Measurements from ENCODE around the gene NDUFA3. TPM values are rescaled to one million over a fixed set of nuclear protein-coding genes. Genes with fewer than 3 reads are reported as not detected.
A peak's percentile ranks its signal among the peaks of the same experiment; 100 is the strongest.

The NDUFA3 gene
- total and polyA plus RNA-seq, 2 of the 13 experiments (the other 11 are each of a cell fraction or from before 2014, with no cell fraction given) = 31.6 to 75.4 TPM

DNA sequence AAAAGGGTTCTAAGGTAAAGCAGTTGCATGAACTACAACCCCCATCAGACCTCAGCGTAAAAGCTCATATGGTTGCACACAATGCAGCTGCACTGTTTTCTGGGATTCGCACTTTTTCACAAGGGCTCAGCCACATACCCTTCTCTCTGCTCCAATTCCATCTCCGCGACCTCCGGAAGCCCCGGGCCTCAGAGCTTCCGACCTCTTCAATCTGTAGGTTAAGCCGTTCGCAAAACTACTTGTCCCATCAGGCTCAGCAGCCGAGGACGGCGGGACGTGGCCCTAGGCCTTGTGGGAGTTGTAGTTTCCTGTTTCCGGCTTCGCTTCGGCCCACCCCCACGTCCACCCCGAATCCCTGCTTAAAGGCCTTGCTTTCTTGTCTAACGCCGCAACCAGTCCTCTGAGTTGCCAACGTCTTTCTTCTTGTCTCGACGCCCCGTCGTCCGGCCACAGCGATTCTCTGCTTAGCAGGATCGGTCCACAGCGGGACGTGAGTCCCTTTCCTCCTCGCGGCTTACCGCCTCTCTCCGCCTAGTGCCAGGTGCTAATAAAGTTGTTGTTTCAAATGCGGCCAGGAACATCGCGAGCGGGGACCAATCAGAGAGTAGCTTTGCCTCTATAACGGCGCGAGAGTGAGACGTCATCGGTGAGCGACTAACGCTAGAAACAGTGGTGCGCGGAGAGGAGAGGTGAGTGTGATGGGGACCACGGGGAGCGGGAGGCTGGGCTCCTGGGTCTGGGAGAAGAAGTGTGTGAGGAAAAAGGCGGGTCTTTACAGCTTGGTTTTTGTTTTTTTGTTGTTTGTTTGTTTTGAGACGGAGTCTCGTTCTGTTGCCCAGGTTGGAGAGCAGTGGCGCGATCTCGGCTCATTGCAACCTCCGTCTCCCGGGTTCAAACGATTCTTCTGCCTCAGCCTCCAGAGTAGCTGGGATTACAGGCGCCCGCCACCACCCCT, 12.7 kb downstream of the NDUFA3 start, which contains the start of the genes PRPF31 and TFPT (continued):
- TF ChIP-seq YEATS2 (CRISPR knock-in tag; IDR thresholded peaks at IDR 0.05; ENCODE audit: borderline replicate concordance) (peak; percentile 95), ZNF781 (CRISPR knock-in tag; IDR thresholded peaks at IDR 0.05; ENCODE audit: borderline replicate concordance, not compliant biosample characterization) (peak; percentile 88), ZNF816 (CRISPR knock-in tag; IDR thresholded peaks at IDR 0.05; ENCODE audit: borderline replicate concordance) (peak; percentile 81), NCOA1 (CRISPR knock-in tag; IDR thresholded peaks at IDR 0.05) (no peak), KDM5B (CRISPR knock-in tag; IDR thresholded peaks at IDR 0.05; ENCODE audit: borderline replicate concordance) (peak; percentile 77; the same call in 1 of the 2 replicates), RFX3 (CRISPR knock-in tag; IDR thresholded peaks at IDR 0.05) (no peak), TRIM24 (CRISPR knock-in tag; IDR thresholded peaks at IDR 0.05) (no peak), DNMT1 (CRISPR knock-in tag; IDR thresholded peaks at IDR 0.05) (no peak), ZSCAN31 (CRISPR knock-in tag; IDR thresholded peaks at IDR 0.05; ENCODE audit: low read depth) (no peak), TAF1 (CRISPR knock-in tag; IDR thresholded peaks at IDR 0.05) (peak; percentile 50), NCOA5 (CRISPR knock-in tag; IDR thresholded peaks at IDR 0.05) (no peak), ZNF326 (CRISPR knock-in tag; IDR thresholded peaks at IDR 0.05; ENCODE audit: borderline replicate concordance) (no peak), ZNF709 (CRISPR knock-in tag; IDR thresholded peaks at IDR 0.05) (no peak), GPN1 (CRISPR knock-in tag; IDR thresholded peaks at IDR 0.05; ENCODE audit: borderline replicate concordance) (no peak), SOX13 (IDR thresholded peaks at IDR 0.05) (no peak), SOX13 (CRISPR knock-in tag; conservative IDR thresholded peaks at IDR 0.05 in 1 of 2, IDR thresholded peaks at IDR 0.05 in 1 of 2) (no peak; a peak in 2 of 4 replicates)
- TF ChIP-seq, protein P1, sequence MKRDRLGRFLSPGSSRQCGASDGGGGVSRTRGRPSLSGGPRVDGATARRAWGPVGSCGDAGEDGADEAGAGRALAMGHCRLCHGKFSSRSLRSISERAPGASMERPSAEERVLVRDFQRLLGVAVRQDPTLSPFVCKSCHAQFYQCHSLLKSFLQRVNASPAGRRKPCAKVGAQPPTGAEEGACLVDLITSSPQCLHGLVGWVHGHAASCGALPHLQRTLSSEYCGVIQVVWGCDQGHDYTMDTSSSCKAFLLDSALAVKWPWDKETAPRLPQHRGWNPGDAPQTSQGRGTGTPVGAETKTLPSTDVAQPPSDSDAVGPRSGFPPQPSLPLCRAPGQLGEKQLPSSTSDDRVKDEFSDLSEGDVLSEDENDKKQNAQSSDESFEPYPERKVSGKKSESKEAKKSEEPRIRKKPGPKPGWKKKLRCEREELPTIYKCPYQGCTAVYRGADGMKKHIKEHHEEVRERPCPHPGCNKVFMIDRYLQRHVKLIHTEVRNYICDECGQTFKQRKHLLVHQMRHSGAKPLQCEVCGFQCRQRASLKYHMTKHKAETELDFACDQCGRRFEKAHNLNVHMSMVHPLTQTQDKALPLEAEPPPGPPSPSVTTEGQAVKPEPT (CRISPR knock-in tag; IDR thresholded peaks at IDR 0.05; ENCODE audit: low read depth) = no peak; the same call in 1 of the 2 replicates
- TF ChIP-seq, protein P2, sequence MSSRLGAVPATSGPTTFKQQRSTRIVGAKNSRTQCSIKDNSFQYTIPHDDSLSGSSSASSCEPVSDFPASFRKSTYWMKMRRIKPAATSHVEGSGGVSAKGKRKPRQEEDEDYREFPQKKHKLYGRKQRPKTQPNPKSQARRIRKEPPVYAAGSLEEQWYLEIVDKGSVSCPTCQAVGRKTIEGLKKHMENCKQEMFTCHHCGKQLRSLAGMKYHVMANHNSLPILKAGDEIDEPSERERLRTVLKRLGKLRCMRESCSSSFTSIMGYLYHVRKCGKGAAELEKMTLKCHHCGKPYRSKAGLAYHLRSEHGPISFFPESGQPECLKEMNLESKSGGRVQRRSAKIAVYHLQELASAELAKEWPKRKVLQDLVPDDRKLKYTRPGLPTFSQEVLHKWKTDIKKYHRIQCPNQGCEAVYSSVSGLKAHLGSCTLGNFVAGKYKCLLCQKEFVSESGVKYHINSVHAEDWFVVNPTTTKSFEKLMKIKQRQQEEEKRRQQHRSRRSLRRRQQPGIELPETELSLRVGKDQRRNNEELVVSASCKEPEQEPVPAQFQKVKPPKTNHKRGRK (CRISPR knock-in tag; IDR thresholded peaks at IDR 0.05) = no peak
- TF ChIP-seq, protein P3, sequence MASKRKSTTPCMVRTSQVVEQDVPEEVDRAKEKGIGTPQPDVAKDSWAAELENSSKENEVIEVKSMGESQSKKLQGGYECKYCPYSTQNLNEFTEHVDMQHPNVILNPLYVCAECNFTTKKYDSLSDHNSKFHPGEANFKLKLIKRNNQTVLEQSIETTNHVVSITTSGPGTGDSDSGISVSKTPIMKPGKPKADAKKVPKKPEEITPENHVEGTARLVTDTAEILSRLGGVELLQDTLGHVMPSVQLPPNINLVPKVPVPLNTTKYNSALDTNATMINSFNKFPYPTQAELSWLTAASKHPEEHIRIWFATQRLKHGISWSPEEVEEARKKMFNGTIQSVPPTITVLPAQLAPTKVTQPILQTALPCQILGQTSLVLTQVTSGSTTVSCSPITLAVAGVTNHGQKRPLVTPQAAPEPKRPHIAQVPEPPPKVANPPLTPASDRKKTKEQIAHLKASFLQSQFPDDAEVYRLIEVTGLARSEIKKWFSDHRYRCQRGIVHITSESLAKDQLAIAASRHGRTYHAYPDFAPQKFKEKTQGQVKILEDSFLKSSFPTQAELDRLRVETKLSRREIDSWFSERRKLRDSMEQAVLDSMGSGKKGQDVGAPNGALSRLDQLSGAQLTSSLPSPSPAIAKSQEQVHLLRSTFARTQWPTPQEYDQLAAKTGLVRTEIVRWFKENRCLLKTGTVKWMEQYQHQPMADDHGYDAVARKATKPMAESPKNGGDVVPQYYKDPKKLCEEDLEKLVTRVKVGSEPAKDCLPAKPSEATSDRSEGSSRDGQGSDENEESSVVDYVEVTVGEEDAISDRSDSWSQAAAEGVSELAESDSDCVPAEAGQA (IDR thresholded peaks at IDR 0.05; ENCODE audit: low read depth) = peak; percentile 95
- TF ChIP-seq, protein P3 (CRISPR knock-in tag; IDR thresholded peaks at IDR 0.05; ENCODE audit: borderline replicate concordance) = 0 out of 2 replicates have a peak, but pooled peaks have one; percentile 21
